Vagina (tissue), 2 donors: ENCODE results near the gene OMP.

Source experiments
- POLR2A ChIP-seq, 2 donors: fragments of 450-650 bp; IDR thresholded peaks; one replicate each; pipeline ENCODE4 v1.6.1; 2017; ENCODE audit warnings: antibody characterized with exemption in 2 of 2, mild to moderate bottlenecking in 2 of 2, moderate library complexity in 2 of 2
- POLR2AphosphoS5 ChIP-seq, 2 donors: sonication (generic); formaldehyde crosslinking; IDR thresholded peaks; one replicate each; pipeline ENCODE4 v1.9.0; 2017; ENCODE audit warnings: antibody characterized with exemption in 2 of 2, mild to moderate bottlenecking in 2 of 2, low read depth in 1 of 2; ENCODE audit not compliant: insufficient read depth in 1 of 2
- TF ChIP-seq, protein P1 (sequence below), 3 experiments: fragments of 450-650 bp in 2 of 3; fragments of 200-600 bp in 1 of 3; sonication (generic) in 1 of 3; IDR thresholded peaks; one replicate each; pipeline ENCODE4 v1.5.1; 2017 to 2019; ENCODE audit warnings: antibody characterized with exemption in 3 of 3, mild to moderate bottlenecking in 2 of 3, moderate library complexity in 2 of 3

DNA sequence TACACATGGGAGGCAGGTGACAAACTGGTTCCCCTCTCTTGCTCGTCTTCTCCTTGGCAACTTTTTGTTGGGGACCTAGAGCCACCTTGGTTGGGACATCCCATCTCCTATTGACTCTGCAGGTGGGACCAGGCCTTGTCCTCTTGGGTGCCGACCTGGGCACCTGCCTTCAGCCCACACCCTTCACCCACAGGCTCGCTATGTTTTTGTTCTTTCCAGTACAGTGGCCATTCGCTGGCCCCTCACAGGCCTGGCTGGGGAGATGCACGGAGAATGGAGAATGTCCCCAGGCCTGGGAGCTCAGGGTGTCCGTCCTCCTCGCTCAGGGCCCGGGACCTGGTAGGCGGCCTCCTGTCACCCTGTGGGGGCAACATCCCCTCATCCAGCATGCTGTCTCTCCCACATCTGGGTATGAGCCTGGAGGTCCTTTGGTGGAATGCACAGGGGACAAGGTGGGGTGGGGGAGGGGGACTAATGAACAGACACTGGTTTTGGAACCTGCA lies 14.9 kb upstream of the OMP start:
- TF ChIP-seq, protein P1, sequence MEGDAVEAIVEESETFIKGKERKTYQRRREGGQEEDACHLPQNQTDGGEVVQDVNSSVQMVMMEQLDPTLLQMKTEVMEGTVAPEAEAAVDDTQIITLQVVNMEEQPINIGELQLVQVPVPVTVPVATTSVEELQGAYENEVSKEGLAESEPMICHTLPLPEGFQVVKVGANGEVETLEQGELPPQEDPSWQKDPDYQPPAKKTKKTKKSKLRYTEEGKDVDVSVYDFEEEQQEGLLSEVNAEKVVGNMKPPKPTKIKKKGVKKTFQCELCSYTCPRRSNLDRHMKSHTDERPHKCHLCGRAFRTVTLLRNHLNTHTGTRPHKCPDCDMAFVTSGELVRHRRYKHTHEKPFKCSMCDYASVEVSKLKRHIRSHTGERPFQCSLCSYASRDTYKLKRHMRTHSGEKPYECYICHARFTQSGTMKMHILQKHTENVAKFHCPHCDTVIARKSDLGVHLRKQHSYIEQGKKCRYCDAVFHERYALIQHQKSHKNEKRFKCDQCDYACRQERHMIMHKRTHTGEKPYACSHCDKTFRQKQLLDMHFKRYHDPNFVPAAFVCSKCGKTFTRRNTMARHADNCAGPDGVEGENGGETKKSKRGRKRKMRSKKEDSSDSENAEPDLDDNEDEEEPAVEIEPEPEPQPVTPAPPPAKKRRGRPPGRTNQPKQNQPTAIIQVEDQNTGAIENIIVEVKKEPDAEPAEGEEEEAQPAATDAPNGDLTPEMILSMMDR (IDR thresholded peaks at IDR 0.05): no peak
- TF ChIP-seq POLR2A (IDR thresholded peaks at IDR 0.05) (no peak), POLR2AphosphoS5 (IDR thresholded peaks at IDR 0.05; ENCODE audit: insufficient read depth in 1 of 2, low read depth in 1 of 2) (no peak)
